CD1c-positive myeloid dendritic cell (primary cell): Measurements from ENCODE around the gene PITPNM1.
A peak's percentile ranks its signal among the peaks of the same experiment; 100 is the strongest.
"Not testable (repeated sequence)": the region's sequence is repeated elsewhere in the genome, so short reads cannot be mapped to it uniquely, and the experiment has no call there.

Experiments used
- DNase-seq: peaks from one replicate; pipeline ENCODE4 v3.0.0-alpha.2; 2016; ENCODE audit errors: extremely low spot score

PITPNM1 gene

GRCh38 chr11:67489885-67490726 lies 15.1 kb downstream of the PITPNM1 start:
- DNase-seq = no peak

GRCh38 chr11:67489203-67489884 lies 15.8 kb downstream of the PITPNM1 start:
- no peak for DNase-seq

DNA sequence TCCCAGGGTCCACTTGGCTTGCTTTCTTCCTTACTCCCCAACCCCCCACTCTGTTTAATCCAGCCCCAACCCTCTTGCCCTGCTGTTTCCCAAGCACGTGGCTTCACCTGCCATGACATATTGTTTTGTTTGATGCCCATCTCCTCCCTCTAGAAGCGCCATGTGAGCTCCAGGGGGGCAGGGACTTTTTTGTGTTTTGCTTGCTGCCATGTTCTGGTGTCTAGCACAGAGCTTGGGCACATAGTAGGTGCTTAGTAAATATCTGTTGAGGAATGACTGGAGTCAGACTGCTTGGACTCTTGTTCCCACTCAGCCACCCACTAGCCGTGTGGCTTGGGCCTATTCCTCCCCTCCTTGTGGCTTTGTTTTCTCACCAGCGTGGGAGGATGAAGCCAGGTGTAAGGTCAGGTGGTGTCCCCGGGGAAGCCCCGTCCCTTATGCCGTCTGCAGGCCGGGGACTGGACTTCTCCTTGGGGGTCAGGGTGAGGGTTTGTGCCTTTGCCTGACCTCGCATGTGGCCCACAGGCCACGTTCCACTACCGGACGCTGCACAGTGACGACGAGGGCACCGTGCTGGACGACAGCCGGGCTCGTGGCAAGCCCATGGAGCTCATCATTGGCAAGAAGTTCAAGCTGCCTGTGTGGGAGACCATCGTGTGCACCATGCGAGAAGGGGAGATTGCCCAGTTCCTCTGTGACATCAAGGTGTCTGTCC lies 18.5 kb downstream of the PITPNM1 start:
- DNase-seq = no peak

DNA sequence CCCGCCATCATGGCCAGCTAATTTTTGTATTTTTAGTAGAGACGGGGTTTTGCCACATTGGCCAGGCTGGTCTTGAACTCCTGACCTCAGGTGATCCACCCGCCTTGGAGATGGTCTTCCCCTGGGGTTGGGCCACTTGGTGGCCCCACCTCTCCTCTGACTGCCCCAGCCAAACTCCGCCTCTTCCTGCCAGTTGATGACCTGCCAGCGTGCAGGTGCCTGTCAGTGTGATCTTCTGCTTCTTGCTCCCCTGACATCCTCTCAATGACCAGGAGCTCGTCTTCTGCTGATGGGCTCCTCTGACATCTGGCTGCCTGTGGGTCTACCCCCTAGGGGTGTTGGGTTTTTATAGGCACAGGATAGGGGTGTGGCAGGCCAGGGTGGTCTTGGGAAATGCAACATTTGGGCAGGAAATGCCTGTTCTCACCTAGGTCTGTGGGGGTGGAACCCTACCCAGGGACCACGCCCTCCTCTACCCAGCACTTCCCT lies 19.2 kb downstream of the PITPNM1 start:
- not testable (repeated sequence) for DNase-seq

- peak; percentile 73 for DNase-seq
These were observed 20.3 kb downstream of the PITPNM1 start for GRCh38 chr11:67484847-67485311.

- peak; percentile 34 for DNase-seq
These were observed 21.1 kb downstream of the PITPNM1 start for GRCh38 chr11:67483831-67484665.

GRCh38 chr11:67482827-67483798 lies 22.1 kb downstream of the PITPNM1 start, which contains the start of gene AIP:
TSS of gene AIP (plus strand) at chr11:67483026. CDS start at chr11:67483159, 133 bp downstream.
- peak; percentile 99 for DNase-seq

DNA sequence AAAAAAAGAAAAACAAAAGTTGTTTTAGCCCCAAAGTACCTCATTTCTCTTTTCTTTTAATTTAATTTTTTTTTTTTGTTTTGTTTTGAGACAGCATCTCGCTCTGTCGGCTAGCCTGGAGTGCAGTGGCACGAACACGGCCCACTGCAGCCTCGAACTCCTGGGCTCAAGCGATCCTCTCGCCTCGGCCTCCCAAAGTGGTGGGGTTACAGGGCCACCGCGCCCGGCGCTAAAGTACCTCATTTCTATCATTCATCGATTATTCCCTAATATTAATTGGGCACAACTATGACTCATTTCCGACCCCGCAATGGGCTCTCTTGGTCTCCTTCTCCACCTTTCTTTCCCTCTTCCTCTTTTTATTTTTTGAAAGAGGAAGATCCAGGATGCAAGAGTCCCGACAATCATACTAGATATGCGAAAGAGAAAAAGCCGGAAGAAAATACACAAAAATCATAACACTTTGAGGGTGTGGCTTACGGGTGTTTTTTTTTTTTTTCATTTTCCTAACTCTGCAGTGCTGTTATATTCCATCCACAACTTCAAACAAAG lies 22.8 kb downstream of the PITPNM1 start:
- peak; percentile 82 for DNase-seq

DNA sequence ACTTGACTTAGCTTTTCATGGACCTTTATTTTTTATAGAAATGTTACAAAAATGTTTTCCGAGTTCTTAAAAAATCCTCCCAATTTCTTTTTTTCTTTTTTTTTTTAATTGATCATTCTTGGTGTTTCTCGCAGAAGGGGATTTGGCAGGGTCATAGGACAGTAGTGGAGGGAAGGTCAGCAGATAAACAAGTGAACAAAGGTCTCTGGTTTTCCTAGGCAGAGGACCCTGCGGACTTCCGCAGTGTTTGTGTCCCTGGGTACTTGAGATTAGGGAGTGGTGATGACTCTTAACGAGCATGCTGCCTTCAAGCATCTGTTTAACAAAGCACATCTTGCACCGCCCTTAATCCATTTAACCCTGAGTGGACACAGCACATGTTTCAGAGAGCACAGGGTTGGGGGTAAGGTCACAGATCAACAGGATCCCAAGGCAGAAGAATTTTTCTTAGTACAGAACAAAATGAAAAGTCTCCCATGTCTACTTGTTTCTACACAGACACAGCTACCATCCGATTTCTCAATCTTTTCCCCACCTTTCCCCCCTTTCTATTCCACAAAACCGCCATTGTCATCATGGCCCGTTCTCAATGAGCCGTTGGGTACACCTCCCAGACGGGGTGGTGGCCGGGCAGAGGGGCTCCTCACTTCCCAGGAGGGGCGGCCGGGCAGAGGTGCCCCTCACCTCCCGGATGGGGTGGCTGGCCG lies 27.7 kb downstream of the PITPNM1 start:
- not testable (repeated sequence) for DNase-seq

GRCh38 chr11:67476692-67477091 lies 28.5 kb downstream of the PITPNM1 start:
- not testable (repeated sequence) for DNase-seq

DNA sequence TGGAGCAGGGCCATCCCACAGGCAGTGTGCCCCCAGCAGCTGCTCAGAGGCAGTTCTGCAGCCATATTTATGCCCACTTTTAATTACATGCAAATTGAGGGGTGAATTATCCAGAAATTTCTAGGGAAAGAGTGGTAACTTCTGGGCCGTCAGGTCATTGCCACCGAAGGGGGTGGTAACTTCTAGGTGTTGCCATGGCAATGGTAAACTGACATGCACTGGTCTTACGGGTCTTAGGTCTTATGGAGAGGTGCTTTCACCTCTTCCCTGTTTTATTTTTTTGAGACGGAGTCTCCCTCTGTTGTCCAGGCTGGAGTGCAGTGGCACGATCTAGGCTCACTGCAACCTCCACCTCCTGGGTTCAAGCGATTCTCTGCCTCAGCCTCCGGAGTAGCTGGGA lies 32.3 kb downstream of the PITPNM1 start:
- no peak for DNase-seq

DNA sequence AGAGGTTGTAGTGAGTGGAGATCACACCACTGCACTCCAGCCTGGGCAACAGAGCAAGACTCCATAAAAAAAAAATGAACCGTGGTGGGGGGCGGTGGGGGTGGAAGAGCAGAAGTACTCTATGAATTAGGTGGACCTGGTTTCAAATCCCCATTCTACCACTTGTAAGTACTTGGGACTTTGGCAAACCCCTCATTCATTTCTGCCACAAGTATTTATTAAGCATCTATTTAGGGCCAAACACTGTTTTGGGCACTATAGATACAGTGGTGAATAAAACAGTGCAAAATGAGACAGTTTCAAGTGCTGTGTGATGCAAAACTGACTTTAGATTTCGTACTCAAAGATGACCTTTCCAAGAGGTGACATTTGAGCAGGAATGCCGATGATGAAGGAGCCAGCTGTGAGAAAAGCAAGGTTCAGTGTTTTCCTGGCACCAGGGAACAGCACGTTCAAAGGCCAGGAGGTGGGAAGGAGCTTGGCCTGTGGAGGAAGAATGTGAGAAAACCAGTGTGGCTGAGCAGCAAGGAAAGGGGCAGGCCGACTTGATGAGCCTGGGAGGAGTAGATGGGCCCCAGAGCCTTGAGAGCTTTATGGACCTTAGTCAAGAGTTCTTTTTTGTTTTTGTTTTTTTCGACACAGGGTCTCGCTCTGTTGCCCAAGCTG lies 34.7 kb downstream of the PITPNM1 start:
- peak; percentile 46 for DNase-seq

DNA sequence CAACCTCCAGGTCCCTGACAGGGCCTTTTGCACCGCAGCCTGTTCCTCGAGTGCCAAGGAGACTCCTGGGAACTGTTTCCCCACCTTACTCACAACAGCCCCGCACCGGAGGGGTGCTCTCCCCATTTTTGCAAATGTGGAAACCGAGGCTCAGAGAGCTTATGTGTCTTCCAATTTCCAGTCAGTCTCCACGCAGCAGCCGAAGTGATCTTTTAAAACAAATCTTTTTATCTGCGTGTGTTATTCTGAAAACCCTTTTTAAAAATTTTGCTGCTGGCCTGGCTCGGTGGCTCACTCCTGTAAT lies 35.7 kb downstream of the PITPNM1 start:
- no peak for DNase-seq

- peak; percentile 94 for DNase-seq
These were observed 36.2 kb downstream of the PITPNM1 start, which contains the start of gene TMEM134 for GRCh38 chr11:67468759-67469507. TSS of gene TMEM134 (minus strand) at chr11:67469251. CDS start at chr11:67469192, 59 bp downstream.

DNA sequence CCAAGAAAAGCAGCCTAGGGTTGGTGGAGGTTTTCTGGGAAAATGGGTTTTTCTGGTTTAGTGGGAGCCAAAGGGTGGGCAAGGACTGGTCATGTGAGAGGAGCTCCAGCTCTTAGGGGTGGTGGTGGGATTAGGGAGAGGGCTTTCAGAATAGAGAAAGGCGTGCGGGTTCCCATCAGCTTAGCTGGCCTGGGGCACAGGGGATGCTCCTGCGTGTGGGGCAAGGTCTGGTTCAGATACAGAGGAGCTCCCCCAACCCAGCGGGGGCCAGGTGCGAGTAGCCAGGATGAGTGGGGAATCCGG lies 36.8 kb downstream of the PITPNM1 start:
- DNase-seq = no peak

- no peak for DNase-seq
These were observed 37.1 kb downstream of the PITPNM1 start for GRCh38 chr11:67468056-67468455.

GRCh38 chr11:67466962-67467771 lies 38.0 kb downstream of the PITPNM1 start:
- DNase-seq = no peak
